Stimulated activated CD8-positive, alpha-beta memory T cell treated with anti-CD3 and anti-CD28 coated beads, Interleukin-12 subunit alpha, Interleukin-12 subunit beta, amount 100 ng/mL, for 24 hours (primary cell): ENCODE data around the gene SH2B2.
"Not testable (repeated sequence)": the region's sequence is repeated elsewhere in the genome, so short reads cannot be mapped to it uniquely, and the experiment has no call there.

Experiments used
- DNase-seq: peaks from one replicate; pipeline ENCODE4 v3.0.0-alpha.2; 2020; ENCODE audit errors: extremely low read depth

The SH2B2 gene

GRCh38 chr7:102330666-102331460 is 44.2 kb downstream of the SH2B2 start:
- DNase-seq, result not testable (repeated sequence)

GRCh38 chr7:102335574-102335973 is 48.9 kb downstream of the SH2B2 start:
- DNase-seq, result not testable (repeated sequence)

GRCh38 chr7:102337002-102337401 is 50.3 kb downstream of the SH2B2 start:
- DNase-seq, result not testable (repeated sequence)

GRCh38 chr7:102337420-102337819 is 50.8 kb downstream of the SH2B2 start:
- DNase-seq, result not testable (repeated sequence)

- not testable (repeated sequence) for DNase-seq
Observed at GRCh38 chr7:102340599-102341368, 54.1 kb downstream of the SH2B2 start.

GRCh38 chr7:102346983-102347382 is 60.3 kb downstream of the SH2B2 start:
- not testable (repeated sequence) for DNase-seq

- not testable (repeated sequence) for DNase-seq
Observed at GRCh38 chr7:102356344-102356743, 69.7 kb downstream of the SH2B2 start, which contains the start of gene SPDYE6. SPDYE6 (minus strand) TSS chr7:102356444; CDS start chr7:102356023, 421 bp downstream.

GRCh38 chr7:102363549-102364393 is 77.1 kb downstream of the SH2B2 start:
- DNase-seq, result peak; percentile 84

- not testable (repeated sequence) for DNase-seq
Observed at GRCh38 chr7:102364394-102364886, 77.8 kb downstream of the SH2B2 start.

GRCh38 chr7:102365390-102365789 is 78.7 kb downstream of the SH2B2 start:
- DNase-seq, result not testable (repeated sequence)

GRCh38 chr7:102370038-102370437 is 83.4 kb downstream of the SH2B2 start:
- DNase-seq, result not testable (repeated sequence)
